IMR-90 (cell line): ENCODE data around the gene MAZ.

ENCODE experiments used
- BHLHE40 ChIP-seq: fragments of 150-350 bp; IDR thresholded peaks from 2 replicates; pipeline ENCODE4 v1.6.1; 2016; ENCODE audit warnings: mild to moderate bottlenecking, low read depth, low read length
- CEBPB ChIP-seq: IDR thresholded peaks from 2 replicates; pipeline ENCODE4 v1.6.1; 2012; ENCODE audit warnings: low read depth, low read length, improper control_type of control experiment
- CHD1 ChIP-seq: IDR thresholded peaks from 2 replicates; pipeline ENCODE4 v1.6.1; 2012; ENCODE audit warnings: low read depth, low read length, improper control_type of control experiment
- CTCF ChIP-seq: conservative IDR thresholded peaks from 2 replicates; pipeline ENCODE4 v1.5.1; 2012; ENCODE audit warnings: mild to moderate bottlenecking, low read depth, low read length, improper control_type of control experiment
- ELK1 ChIP-seq: fragments of 150-350 bp; IDR thresholded peaks from 2 replicates; pipeline ENCODE4 v1.6.1; 2016; ENCODE audit warnings: low read depth, mild to moderate bottlenecking, low read length, moderate library complexity, borderline replicate concordance
- MAFK ChIP-seq: IDR thresholded peaks from 2 replicates; pipeline ENCODE4 v1.6.1; 2012; ENCODE audit warnings: low read depth, low read length, improper control_type of control experiment
- MAZ ChIP-seq: IDR thresholded peaks from 2 replicates; pipeline ENCODE4 v1.6.1; 2012; ENCODE audit warnings: low read depth, mild to moderate bottlenecking, low read length, improper control_type of control experiment, moderate library complexity, borderline replicate concordance
- MXI1 ChIP-seq: IDR thresholded peaks from 2 replicates; pipeline ENCODE4 v1.6.1; 2012; ENCODE audit warnings: low read depth, mild to moderate bottlenecking, low read length, moderate library complexity, borderline replicate concordance
- POLR2A ChIP-seq: IDR thresholded peaks from 2 replicates; pipeline ENCODE4 v1.6.1; 2012; ENCODE audit warnings: mild to moderate bottlenecking, low read depth, low read length
- RAD21 ChIP-seq: IDR thresholded peaks from 2 replicates; pipeline ENCODE4 v1.6.1; 2012; ENCODE audit warnings: low read length, improper control_type of control experiment
- RFX5 ChIP-seq: IDR thresholded peaks from 2 replicates; pipeline ENCODE4 v1.8.0; 2012; ENCODE audit warnings: low read depth, mild to moderate bottlenecking, low read length, moderate library complexity
- SMC3 ChIP-seq: fragments of 150-350 bp; IDR thresholded peaks from 2 replicates; pipeline ENCODE4 v1.6.1; 2016; ENCODE audit warnings: low read depth, mild to moderate bottlenecking, antibody characterized with exemption, low read length, moderate library complexity
- USF2 ChIP-seq: fragments of 150-350 bp; IDR thresholded peaks from 2 replicates; pipeline ENCODE4 v1.6.1; 2017; ENCODE audit warnings: mild to moderate bottlenecking, antibody characterized with exemption, low read length, low read depth

- TF ChIP-seq SMC3 (no peak), CTCF (no peak), RAD21 (no peak), CEBPB (no peak), POLR2A (no peak), MAFK (no peak), USF2 (no peak), MXI1 (no peak), RFX5 (no peak), BHLHE40 (no peak), MAZ (no peak), ELK1 (no peak), CHD1 (no peak)
Measured at GRCh38 chr16:29830774-29831173, 24.4 kb downstream of the MAZ start.
